Natural killer cell treated with Interleukin-12 subunit alpha and Interleukin-12 subunit beta and Interleukin-15 and Interleukin-18, amount 100 ng/mL, for 72 hours (primary cell): ENCODE data around the gene CRYAB. TPM values are rescaled to one million over a fixed set of nuclear protein-coding genes. Genes with fewer than 3 reads are reported as not detected.

Source experiments
- ATAC-seq, 2 donors: fragments of 150-1000 bp; cut with Tn5 transposase in 1 of 2; sonication (Bioruptor Pico), chemical (Tn5 transposase) in 1 of 2; 2 replicates each; pipeline ENCODE4 v1.10.0; 2021
- DNase-seq: peaks from one replicate; pipeline ENCODE4 v3.0.0; 2022; ENCODE audit warnings: low spot score
- H3K27ac Mint-ChIP-seq, 2 donors: 1 replicate in 1 of 2; 2 replicates in 1 of 2; pipeline ENCODE4 v1.8.0; 2022; ENCODE audit warnings: mixed read lengths in 2 of 2, mild to moderate bottlenecking in 1 of 2, moderate library complexity in 1 of 2
- H3K27me3 Mint-ChIP-seq, 2 donors: 1 replicate in 1 of 2; 2 replicates in 1 of 2; pipeline ENCODE4 v1.8.0; 2022; ENCODE audit warnings: mixed read lengths in 2 of 2
- H3K36me3 Mint-ChIP-seq: one replicate; pipeline ENCODE4 v1.8.0; 2022; ENCODE audit warnings: mixed read lengths
- H3K4me1 Mint-ChIP-seq, 2 donors: 1 replicate in 1 of 2; 2 replicates in 1 of 2; pipeline ENCODE4 v1.8.0; 2022; ENCODE audit warnings: low read depth in 2 of 2, mixed read lengths in 2 of 2, mild to moderate bottlenecking in 1 of 2
- H3K4me3 Mint-ChIP-seq: one replicate; pipeline ENCODE4 v1.8.0; 2022; ENCODE audit warnings: mixed read lengths
- H3K9me3 Mint-ChIP-seq: 2 replicates; pipeline ENCODE4 v1.8.0; 2022; ENCODE audit warnings: mixed read lengths
- total RNA-seq, 2 donors: library from RNA; stranded (reverse); gene quantifications; one replicate each; pipeline ENCODE4 v1.2.3, GENCODE V29; 2022

The CRYAB gene
- total RNA-seq, 2 donors from 2014 or later: not detected

DNA sequence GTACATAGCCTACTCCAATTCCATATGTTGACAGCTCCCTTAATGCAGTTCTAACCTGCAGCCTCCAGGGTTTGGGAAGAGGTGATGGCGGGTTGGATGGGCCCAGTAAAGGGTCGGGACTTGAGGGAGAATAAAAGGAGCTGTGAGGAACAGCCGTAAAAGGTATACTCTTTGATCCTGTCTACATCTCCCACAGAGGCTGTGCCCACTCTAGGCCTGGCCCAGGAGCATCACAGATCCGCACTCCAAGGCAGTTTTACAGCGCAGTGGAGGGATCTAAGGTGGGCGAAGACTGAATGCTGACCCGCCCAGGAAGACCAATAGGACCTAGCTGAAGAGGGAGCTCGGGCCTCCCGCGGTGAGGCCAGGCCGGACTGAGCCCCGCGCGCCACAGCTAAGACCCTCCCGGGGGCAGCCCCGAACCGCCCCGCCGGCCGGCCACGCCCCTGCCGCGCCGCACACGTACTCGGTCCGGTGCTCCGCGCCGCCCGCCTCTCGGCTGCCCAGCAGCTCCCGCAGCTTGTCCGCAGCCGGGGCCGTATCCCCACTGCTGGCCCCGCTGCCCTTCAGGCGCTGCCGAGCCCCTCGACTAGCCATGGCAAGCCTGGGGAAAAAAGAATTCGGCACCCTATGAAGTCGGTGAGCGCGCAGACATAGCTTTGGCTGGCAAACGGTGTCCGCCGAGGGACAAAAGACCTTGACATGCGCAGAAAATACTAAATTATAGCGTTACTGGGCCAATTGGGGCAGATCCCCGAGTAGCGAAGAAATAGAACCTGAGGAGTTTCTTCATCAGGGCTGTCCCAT, 40.5 kb downstream of the CRYAB start, which contains the start of gene ALG9:
Gene ALG9, minus strand, starts transcription at position 696 of the 807 bp plus-strand sequence. Its CDS starts 99 bp downstream, at position 597.
- peak within 1 kb of the TSS; percentile 87 to 96 for H3K27ac Mint-ChIP-seq
- DNase-seq (peak; percentile 86), ATAC-seq (peak; percentile 97)
- no peaks in the 10 kb centered on the region for H3K27me3 Mint-ChIP-seq
- H3K36me3 Mint-ChIP-seq: peaks cover 11% of the 10 kb centered on the region
- peak within 1 kb of the TSS; percentile 97 for H3K4me3 Mint-ChIP-seq
- no peaks in the 10 kb centered on the region for H3K9me3 Mint-ChIP-seq
- peaks cover 25% of the 10 kb centered on the region in 2 donors for H3K4me1 Mint-ChIP-seq

DNA sequence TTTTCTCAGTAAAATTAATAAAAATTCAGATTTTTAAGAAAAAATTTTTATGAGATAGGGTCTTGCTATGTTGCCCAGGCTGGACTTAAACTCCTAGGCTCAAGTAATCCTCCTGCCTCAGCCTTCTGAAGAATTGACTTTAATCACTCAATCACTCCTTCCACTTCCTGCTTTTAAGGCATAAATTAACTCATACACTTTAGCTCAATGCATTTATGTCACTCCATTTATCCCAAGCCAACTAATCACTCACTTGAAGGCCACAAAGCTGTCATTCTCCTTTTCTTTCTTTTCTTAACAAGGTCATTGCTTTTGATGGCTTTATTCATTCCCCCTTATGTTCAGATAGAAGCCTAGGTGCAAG, 41.1 kb downstream of the CRYAB start:
- peak overlapping the region; percentile 97 for H3K4me3 Mint-ChIP-seq
- H3K27ac Mint-ChIP-seq: peak overlapping the region; percentile 87 to 96
- peaks cover 25% of the 10 kb centered on the region in 2 donors for H3K4me1 Mint-ChIP-seq
- ATAC-seq (no peak), DNase-seq (no peak)
- H3K36me3 Mint-ChIP-seq: peaks cover 11% of the 10 kb centered on the region
- H3K27me3 Mint-ChIP-seq: no peaks in the 10 kb centered on the region
- no peaks in the 10 kb centered on the region for H3K9me3 Mint-ChIP-seq

DNA sequence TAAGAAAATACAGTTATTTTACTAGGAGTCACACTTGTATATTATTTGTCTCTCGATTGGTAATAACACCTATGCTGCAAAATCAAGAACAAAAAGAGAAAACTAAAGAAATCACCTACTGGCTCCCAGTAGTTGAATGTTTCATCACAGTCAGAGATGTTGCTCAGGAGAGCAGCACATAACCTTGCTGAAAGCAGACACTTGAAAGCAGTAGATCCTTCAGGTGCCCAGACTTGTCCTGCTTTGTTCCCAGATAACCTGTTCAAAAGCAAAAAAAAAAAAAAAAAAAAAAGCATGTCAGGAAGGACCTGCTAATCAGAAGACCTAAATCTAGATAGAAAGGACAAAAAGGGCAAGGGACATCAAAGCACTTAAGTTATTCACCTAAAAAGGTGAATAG, 41.5 kb downstream of the CRYAB start:
- Mint-ChIP-seq H3K9me3 (no peaks in the 10 kb centered on the region), H3K27ac (peak overlapping the region; percentile 87 to 96), H3K36me3 (peaks cover 11% of the 10 kb centered on the region), H3K4me1 (peaks cover 25% of the 10 kb centered on the region in 2 donors), H3K4me3 (no peak overlapping the region), H3K27me3 (no peaks in the 10 kb centered on the region)
- ATAC-seq: no peak
- no peak for DNase-seq

DNA sequence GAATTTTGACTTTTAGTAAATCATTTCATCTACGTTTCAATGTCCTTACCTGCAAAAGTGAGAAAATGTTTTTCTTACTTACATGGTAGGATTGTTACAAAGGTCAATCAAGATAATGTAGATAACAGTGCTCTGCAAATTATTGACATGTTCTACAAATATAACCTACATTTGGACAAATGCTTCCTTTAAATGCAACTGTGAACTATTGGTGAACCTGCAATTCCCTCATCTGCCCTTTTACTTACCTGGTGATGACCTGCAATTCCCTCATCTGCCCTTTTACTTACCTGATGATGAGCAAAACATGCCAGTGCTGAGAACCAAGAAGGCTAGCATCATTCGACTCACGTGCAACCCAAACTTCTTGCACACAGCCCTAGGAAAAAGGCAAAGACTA, 51.3 kb downstream of the CRYAB start:
- peaks cover 14% of the 10 kb centered on the region for H3K36me3 Mint-ChIP-seq
- H3K4me3 Mint-ChIP-seq: no peak overlapping the region
- DNase-seq (no peak), ATAC-seq (no peak)
- no peaks in the 10 kb centered on the region for H3K4me1 Mint-ChIP-seq
- no peak overlapping the region for H3K27ac Mint-ChIP-seq
- H3K27me3 Mint-ChIP-seq: no peaks in the 10 kb centered on the region
- no peaks in the 10 kb centered on the region for H3K9me3 Mint-ChIP-seq

Other genes starting within 250 kb of the CRYAB start
- 10 to 100 TPM; 56.2 to 72.3 TPM for gene PPP2R1B, start 145.4 kb downstream of the CRYAB start, total RNA-seq
- gene ALG9, start 40.2 kb downstream of the CRYAB start, total RNA-seq: 10 to 100 TPM; 32.0 to 43.5 TPM
- 1 to 10 TPM; 6.2 to 7.9 TPM for gene FDXACB1, start 32.6 kb downstream of the CRYAB start, total RNA-seq
- 10 to 100 TPM in 1 of 2 donors, 1 to 10 TPM in 1; 8.4 to 11.8 TPM for gene CFAP68, start 32.2 kb downstream of the CRYAB start, total RNA-seq
- gene HSPB2, start 964 bp upstream of the CRYAB start, total RNA-seq: not detected
- gene C11orf52, start 7.1 kb upstream of the CRYAB start, total RNA-seq: not detected
- gene DIXDC1, start 25.6 kb upstream of the CRYAB start, total RNA-seq: 1 to 10 TPM in 1 of 2 donors, under 1 TPM in 1; 0.45 to 7.3 TPM
- gene DLAT, start 113.6 kb upstream of the CRYAB start, total RNA-seq: 10 to 100 TPM; 37.3 to 40.9 TPM
- under 1 TPM in 1 of 2 donors, not detected in 1; 0.48 TPM for gene PIH1D2, start 162.2 kb upstream of the CRYAB start, total RNA-seq
- 10 to 100 TPM; 15.8 to 21.1 TPM for gene NKAPD1, start 162.5 kb upstream of the CRYAB start, total RNA-seq
- gene TIMM8B, start 175.0 kb upstream of the CRYAB start, total RNA-seq: 10 to 100 TPM; 54.6 to 71.1 TPM
- gene SDHD, start 175.1 kb upstream of the CRYAB start, total RNA-seq: 10 to 100 TPM; 71.2 to 82.3 TPM